ENCODE results near the gene DDX49. TPM values are rescaled to one million over a fixed set of nuclear protein-coding genes. Genes with fewer than 3 reads are reported as not detected.

DDX49 gene, protein sequence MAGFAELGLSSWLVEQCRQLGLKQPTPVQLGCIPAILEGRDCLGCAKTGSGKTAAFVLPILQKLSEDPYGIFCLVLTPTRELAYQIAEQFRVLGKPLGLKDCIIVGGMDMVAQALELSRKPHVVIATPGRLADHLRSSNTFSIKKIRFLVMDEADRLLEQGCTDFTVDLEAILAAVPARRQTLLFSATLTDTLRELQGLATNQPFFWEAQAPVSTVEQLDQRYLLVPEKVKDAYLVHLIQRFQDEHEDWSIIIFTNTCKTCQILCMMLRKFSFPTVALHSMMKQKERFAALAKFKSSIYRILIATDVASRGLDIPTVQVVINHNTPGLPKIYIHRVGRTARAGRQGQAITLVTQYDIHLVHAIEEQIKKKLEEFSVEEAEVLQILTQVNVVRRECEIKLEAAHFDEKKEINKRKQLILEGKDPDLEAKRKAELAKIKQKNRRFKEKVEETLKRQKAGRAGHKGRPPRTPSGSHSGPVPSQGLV
- total RNA-seq (2022; extraction: Qiagen RNA extraction; ENCODE audit: low read depth): 34.8 to 48.5 TPM (median 42.8 TPM) in 5 replicates

GRCh38 chr19:18919086-18919899, at the start of gene DDX49, which contains the start of gene COPE:
Gene DDX49, plus strand, starts transcription at chr19:18919715. Its CDS starts 27 bp downstream, at chr19:18919742.
Gene COPE, minus strand, starts transcription at chr19:18919387. Its CDS starts 39 bp downstream, at chr19:18919348.

GRCh38 chr19:18895824-18896341, 23.6 kb upstream of the DDX49 start, which contains the start of gene CERS1:
Gene CERS1, minus strand, starts transcription at chr19:18896158. Its CDS starts 86 bp downstream, at chr19:18896072.

DNA sequence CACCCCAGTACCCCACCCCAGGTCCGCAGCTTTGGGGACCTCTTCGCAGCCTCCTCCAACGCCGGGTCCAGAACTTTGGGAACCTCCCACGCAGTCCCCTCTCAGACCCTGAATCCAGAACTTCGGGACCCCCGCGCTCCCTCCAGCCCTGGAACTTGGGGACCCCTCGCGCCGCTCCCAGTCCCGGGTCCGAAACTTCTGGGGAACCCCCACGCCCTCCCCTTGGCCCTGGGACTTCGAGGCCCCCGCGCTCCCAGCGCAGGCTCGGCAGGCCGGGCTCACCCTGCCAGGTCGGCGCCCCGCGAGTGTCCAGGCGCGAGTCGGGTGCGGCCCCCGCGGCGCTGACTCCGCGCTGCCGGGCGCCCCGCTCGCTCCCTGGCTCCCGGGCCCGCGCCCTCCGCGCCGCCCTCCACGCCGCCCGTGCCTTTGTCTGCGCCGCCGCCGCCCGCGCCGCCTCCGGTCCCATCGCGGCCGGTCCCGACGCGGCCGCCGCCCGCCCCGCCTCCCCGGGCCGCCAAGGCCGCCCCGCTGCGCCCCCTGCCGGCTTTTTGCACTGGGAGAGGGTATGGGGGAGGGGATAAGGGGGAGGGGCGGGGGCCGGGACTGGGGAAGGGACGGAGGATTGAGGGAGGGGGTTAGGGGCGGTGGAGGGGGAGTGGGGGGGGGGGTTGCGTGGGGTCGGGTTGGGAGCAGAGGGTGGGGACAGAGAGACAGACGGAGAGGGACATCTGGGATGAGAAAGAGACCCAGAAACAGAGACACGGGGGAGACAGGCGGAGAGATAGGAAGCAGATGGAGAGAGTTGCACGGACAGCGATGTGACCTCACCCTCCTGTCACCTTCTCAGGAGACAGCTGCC, 21.5 kb downstream of the DDX49 start, which contains the start of gene HOMER3:
TSS of gene HOMER3 (minus strand) at position 449 of the 859 bp plus-strand sequence. CDS start 2,235 bp downstream, outside the sequence.

Other genes starting within 250 kb of the DDX49 start
- gene CRTC1, start 236.0 kb upstream of the DDX49 start, total RNA-seq (2022; extraction: Qiagen RNA extraction; ENCODE audit: low read depth): 2.2 to 5.6 TPM (median 4.6 TPM) in 5 replicates
- 0.03 to 0.06 TPM (median 0.06 TPM) in 3 of 5 replicates, not detected in the others for gene COMP, start 128.4 kb upstream of the DDX49 start, total RNA-seq (2022; extraction: Qiagen RNA extraction; ENCODE audit: low read depth)
- gene UPF1, start 87.8 kb upstream of the DDX49 start, total RNA-seq (2022; extraction: Qiagen RNA extraction; ENCODE audit: low read depth): 33.4 to 45.5 TPM (median 44.3 TPM) in 5 replicates
- 3.9 to 6.3 TPM (median 5.1 TPM) in 5 replicates for gene CERS1, start 23.6 kb upstream of the DDX49 start, total RNA-seq (2022; extraction: Qiagen RNA extraction; ENCODE audit: low read depth)
- 143 to 160 TPM (median 150 TPM) in 5 replicates for gene COPE, start 328 bp upstream of the DDX49 start, total RNA-seq (2022; extraction: Qiagen RNA extraction; ENCODE audit: low read depth)
- gene HOMER3, start 21.5 kb downstream of the DDX49 start, total RNA-seq (2022; extraction: Qiagen RNA extraction; ENCODE audit: low read depth): 24.2 to 33.9 TPM (median 30.5 TPM) in 5 replicates
- 22.0 to 36.1 TPM (median 33.5 TPM) in 5 replicates for gene SUGP2, start 113.8 kb downstream of the DDX49 start, total RNA-seq (2022; extraction: Qiagen RNA extraction; ENCODE audit: low read depth)
- 22.6 to 31.4 TPM (median 28.3 TPM) in 5 replicates for gene ARMC6, start 113.9 kb downstream of the DDX49 start, total RNA-seq (2022; extraction: Qiagen RNA extraction; ENCODE audit: low read depth)
- gene SLC25A42, start 144.3 kb downstream of the DDX49 start, total RNA-seq (2022; extraction: Qiagen RNA extraction; ENCODE audit: low read depth): 0.43 to 1.1 TPM (median 0.89 TPM) in 5 replicates
- gene TMEM161A, start 218.8 kb downstream of the DDX49 start, total RNA-seq (2022; extraction: Qiagen RNA extraction; ENCODE audit: low read depth): 20.8 to 29.2 TPM (median 24.8 TPM) in 5 replicates